GM13977 (cell line): ENCODE measurements around the gene KLRF2.

Experiments
- DNase-seq: peaks from one replicate; pipeline ENCODE4 v3.0.0; 2012; ENCODE audit warnings: low spot score
- in situ Hi-C: fragments of 300-500 bp; cut with MboI; formaldehyde crosslinking; loops from one replicate; pipeline ENCODE4 v1.12.0; 2022; ENCODE audit warnings: low sequenced_read_pairs, low pct_unique_long_range_greater_than_20kb, mixed read lengths, inconsistent platforms; ENCODE audit not compliant: unreplicated experiment
- TF ChIP-seq, protein P1 (sequence below): IDR thresholded peaks from 2 replicates; pipeline ENCODE4 v1.5.1; 2012; ENCODE audit warnings: mild to moderate bottlenecking, control low read depth; ENCODE audit not compliant: insufficient read depth; ENCODE audit errors: extremely low read depth, missing control alignments

The KLRF2 gene

DNA sequence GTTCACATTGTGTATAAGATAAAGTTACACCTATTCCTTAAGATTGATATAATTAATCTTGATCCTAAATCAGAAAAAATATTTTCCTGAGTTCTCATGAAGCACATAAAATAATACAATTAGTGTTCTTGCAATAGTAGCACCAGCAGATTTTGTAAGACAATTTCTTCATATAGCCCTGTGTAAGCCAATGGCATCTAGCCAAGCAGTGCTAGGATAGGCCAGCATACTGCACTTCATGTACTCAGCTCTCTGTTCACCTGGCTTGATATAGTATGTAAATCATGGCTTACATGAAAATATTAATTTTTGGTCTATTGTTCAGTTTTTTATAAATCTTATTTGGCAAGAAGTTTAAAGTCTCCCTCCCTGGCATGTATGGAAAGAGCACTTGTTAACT is 1.9 kb downstream of the KLRF2 start:
- in situ Hi-C loops = no loop called here
- TF ChIP-seq, protein P1, sequence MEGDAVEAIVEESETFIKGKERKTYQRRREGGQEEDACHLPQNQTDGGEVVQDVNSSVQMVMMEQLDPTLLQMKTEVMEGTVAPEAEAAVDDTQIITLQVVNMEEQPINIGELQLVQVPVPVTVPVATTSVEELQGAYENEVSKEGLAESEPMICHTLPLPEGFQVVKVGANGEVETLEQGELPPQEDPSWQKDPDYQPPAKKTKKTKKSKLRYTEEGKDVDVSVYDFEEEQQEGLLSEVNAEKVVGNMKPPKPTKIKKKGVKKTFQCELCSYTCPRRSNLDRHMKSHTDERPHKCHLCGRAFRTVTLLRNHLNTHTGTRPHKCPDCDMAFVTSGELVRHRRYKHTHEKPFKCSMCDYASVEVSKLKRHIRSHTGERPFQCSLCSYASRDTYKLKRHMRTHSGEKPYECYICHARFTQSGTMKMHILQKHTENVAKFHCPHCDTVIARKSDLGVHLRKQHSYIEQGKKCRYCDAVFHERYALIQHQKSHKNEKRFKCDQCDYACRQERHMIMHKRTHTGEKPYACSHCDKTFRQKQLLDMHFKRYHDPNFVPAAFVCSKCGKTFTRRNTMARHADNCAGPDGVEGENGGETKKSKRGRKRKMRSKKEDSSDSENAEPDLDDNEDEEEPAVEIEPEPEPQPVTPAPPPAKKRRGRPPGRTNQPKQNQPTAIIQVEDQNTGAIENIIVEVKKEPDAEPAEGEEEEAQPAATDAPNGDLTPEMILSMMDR = no peak
- no peak for DNase-seq

DNA sequence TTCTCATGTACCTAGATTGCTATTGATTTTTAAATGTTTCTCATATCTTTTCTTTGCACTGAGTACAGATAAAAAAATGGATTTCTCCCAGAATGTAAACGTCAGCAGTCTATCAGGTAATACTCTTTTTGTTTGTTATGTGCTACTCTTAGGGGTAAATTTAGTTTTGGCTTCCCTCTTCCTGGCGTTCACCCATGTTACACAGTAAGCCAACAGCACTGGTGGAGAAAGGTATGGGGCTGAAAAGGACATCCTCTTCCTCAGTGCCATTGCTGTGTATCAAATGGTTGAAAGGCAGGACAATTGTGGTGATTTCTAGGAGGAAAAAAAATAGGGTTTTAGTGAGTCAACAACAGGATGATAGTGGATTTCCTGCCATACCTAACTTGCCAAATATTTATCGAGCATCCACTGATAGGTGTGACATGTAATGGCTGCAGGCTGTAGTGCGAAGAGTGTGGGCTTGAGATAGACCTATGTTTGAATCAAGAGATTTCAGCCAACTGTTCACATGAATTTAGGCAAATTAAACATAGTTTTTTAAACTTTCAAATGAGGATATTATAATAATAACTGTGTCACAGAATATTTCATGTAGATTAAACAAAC is 7.5 kb downstream of the KLRF2 start:
- TF ChIP-seq, protein P1 = no peak
- in situ Hi-C loops = no loop called here
- DNase-seq = no peak

DNA sequence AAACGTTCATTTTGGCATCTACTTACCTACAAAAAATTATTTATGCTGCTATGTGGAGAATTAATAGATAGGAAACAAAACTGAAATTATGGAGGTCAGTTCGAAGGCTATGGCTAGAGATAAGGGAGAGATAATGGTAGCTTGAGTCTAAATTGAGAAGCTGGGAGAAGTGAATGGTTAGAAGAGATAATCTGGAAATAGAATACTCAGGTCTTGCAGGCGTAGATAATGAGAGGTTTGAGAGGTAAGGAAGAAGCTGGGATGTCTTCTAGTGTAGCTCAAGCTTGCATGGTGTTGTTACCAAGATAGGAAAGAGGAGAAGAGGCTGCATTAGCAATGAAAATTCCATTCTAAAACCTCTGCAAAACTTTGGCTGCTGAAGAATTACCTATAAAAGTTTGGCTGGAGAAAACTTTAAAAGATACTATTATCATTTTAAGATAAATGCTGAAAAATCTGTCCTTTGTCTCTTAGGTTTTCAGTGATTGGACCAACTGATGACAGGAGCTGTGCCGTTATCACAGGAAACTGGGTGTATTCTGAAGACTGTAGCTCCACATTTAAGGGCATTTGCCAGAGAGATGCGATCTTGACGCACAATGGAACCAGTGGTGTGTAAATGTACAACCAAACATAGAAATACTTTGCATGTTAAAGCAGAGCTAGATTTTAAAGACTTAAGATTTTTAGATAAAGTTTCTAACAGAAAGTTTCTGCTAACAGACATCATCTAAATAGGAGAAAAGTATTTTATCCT is 14.1 kb downstream of the KLRF2 start:
- TF ChIP-seq, protein P1 = no peak
- in situ Hi-C loops = no loop called here
- DNase-seq = no peak

DNA sequence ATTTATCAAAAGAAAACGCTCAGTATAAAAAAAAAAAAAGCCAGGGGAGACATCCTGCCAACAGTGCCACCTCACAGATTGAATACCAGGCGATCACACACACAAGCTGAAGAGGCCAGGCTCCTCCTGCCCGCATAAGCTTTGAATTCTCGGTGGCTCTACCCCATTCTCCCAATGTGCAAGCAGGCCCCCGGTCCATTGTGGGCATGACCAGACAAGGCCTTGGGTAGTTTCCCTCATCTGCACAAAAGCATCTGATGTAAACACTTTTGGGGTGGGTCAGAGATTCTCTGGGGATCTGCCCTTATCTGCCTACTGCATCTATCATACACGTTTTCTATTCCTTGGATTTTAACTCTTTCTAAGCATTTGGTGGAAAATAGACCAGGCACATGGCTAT is 16.2 kb downstream of the KLRF2 start:
- TF ChIP-seq, protein P1 = no peak
- no peak for DNase-seq
- in situ Hi-C loops = no loop called here

DNA sequence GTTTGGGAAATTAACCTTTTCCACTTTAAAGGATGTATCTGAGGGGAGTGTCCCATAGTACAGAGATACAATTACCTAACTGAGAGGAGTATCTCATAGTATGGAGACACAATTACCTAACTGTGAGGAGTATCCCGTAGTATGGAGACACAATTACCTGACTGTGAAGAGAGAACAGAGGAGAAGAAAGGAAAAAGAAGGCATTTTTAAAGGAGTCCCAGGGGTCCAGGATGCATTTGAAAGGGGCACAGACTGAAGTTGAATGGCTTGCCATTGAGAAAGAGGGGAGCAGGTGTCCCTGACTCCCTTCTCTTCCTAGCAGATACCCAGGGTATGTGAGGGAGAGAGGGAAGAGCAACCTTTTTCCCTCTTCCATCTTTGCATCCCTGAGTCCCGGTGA is 17.9 kb downstream of the KLRF2 start:
- TF ChIP-seq, protein P1 = no peak
- DNase-seq = no peak
- in situ Hi-C loops = no loop called here

DNA sequence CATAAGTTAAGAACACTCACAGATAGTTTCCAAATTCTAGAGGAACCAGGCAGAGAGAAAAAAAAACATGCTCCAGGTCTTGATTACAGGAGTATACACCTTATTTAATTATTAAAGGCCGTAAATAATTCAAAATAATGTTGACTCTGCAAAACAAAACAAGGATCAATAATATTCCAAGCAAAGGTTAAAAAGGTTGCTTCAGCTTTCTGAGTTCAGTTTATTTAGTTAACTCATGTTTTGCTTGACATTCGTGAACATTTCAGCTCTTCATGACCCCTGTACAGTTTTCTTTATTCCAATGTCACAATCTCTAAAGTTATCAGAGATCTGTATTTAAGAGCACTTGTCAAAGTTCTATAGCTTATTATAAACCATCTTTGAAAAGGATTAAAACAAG is 19.6 kb downstream of the KLRF2 start:
- in situ Hi-C loops = no loop called here
- TF ChIP-seq, protein P1 = no peak

More for the DNA sequence above, 19.6 kb downstream of the KLRF2 start:
- DNase-seq = no peak
